HG03342 (cell line): ENCODE measurements around the gene ACIN1.
A peak's percentile ranks its signal among the peaks of the same experiment; 100 is the strongest.

ENCODE experiments used
- ATAC-seq: cut with Tn5 transposase; IDR thresholded peaks from one replicate; pipeline ENCODE4 v1.9.1; 2021; ENCODE audit warnings: mild to moderate bottlenecking, moderate library complexity; ENCODE audit not compliant: unreplicated experiment

The ACIN1 gene, protein sequence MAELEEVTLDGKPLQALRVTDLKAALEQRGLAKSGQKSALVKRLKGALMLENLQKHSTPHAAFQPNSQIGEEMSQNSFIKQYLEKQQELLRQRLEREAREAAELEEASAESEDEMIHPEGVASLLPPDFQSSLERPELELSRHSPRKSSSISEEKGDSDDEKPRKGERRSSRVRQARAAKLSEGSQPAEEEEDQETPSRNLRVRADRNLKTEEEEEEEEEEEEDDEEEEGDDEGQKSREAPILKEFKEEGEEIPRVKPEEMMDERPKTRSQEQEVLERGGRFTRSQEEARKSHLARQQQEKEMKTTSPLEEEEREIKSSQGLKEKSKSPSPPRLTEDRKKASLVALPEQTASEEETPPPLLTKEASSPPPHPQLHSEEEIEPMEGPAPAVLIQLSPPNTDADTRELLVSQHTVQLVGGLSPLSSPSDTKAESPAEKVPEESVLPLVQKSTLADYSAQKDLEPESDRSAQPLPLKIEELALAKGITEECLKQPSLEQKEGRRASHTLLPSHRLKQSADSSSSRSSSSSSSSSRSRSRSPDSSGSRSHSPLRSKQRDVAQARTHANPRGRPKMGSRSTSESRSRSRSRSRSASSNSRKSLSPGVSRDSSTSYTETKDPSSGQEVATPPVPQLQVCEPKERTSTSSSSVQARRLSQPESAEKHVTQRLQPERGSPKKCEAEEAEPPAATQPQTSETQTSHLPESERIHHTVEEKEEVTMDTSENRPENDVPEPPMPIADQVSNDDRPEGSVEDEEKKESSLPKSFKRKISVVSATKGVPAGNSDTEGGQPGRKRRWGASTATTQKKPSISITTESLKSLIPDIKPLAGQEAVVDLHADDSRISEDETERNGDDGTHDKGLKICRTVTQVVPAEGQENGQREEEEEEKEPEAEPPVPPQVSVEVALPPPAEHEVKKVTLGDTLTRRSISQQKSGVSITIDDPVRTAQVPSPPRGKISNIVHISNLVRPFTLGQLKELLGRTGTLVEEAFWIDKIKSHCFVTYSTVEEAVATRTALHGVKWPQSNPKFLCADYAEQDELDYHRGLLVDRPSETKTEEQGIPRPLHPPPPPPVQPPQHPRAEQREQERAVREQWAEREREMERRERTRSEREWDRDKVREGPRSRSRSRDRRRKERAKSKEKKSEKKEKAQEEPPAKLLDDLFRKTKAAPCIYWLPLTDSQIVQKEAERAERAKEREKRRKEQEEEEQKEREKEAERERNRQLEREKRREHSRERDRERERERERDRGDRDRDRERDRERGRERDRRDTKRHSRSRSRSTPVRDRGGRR

DNA sequence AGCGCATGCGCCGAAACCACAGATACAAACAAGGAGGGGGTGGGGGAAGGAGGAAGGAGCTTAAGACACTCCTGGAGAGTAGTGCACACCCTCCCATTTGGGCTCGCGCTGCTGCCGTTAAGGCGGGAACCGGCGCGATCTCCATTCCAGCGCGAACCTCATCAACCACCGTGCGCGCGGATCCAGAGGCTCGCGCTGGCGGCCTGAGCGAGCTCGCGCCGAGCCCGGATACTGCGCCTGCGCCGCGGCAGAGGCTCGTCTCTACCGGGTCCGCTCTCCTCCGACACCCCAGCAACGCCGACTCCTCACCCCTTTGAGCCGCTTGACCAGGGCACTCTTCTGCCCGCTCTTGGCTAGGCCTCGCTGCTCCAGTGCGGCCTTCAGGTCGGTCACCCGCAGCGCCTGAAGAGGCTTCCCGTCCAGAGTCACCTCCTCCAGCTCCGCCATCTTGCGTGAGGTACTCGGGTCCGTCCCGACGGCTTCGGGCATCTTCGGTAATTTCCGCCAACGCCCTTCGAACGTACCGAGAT is at the start of gene ACIN1:
Gene ACIN1, minus strand, starts transcription at position 471 of the 530 bp plus-strand sequence. Its CDS starts 24 bp downstream, at position 447.
- peak; percentile 23 for ATAC-seq

DNA sequence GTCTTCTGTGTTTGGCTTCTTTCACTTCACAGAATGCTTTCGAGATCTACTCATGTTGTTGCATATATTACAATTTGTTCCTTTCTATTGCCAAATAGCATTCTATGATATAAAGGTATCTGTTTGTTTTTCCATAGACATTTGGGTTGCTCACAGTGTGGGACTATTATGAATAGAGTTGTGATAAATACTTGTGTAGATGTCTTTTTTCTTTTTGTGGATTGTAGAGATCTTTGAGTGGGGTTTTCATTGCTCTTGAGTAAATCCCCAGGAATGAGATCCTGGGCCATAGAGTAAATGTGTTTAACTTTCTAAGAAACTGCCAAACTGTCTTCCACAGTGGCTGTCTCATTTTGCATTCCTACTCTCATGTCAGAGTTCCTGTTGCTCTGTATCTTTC is 49.0 kb upstream of the ACIN1 start:
- no peak for ATAC-seq

DNA sequence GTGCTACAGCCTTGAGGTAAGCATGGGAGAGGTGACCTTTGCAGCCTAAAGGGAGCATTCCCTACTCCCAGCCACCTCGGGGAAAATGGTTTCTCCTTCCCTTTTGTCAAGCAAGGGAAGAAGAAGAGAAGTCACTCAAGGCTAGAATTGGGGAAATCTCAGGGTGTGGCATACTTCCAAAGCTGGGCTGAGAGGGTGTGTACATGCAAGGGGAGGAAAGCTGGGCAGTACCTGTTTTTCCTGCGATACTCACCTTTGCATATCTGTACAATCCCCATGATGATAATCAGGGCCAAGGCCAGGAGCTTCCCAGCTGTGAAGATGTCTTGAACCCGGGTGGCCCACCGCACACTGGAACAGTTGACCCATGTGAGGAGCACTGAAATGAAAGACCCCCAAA is 47.9 kb upstream of the ACIN1 start:
- ATAC-seq = no peak

DNA sequence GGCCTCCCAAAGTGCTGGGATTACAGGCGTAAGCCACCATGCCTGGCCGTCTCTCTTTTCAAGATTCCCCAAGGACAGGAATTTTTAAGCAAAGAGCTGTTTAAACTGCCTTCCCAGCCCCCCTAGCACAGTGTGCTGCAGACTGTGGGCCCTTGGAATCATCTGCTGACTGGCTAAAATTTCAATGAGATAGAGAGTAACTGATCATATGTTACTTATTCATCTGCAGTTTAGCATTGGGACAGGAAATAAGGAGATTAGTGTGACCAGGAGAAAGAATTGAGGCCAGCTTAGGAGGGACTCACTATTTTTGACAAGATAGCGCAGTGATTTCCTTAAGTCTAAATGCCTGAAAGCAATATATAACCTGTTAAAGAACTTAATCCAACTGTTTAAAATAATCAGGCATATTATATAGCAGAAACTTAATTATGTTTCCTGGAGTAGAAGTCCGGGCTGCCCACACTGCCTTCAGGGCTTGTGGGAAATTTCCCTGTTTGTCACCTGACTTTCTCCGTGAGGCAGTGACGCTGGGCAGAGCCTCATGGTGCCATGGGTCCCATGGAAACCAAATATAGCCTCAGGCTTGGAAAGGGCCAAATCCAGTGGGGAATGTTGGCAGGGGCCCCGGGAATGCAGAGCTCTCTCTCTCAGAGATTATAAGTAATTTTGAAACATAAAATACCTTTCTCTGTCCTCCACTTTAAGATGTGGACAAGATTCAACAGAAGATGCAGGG is 46.9 kb upstream of the ACIN1 start:
- no peak for ATAC-seq

DNA sequence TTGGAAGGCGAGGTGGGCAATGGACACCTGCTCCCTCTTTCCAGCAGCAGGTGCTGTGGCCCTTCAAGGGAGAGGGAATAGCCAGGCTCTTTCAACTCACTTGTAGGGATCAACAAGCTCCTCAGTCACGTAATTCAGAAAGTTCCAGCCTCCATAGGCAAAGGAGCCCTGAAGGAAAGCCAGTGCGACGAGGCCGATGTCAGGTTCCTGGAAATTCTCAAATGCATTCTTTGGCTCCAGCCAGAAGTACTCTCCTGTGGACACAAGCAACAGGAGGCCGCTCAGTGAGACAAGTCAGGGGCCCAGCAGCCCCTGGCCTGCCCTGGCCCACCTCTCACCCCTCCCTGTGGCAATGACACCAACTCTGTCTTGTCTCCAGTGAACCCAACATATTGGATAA is 45.4 kb upstream of the ACIN1 start:
- ATAC-seq = no peak

DNA sequence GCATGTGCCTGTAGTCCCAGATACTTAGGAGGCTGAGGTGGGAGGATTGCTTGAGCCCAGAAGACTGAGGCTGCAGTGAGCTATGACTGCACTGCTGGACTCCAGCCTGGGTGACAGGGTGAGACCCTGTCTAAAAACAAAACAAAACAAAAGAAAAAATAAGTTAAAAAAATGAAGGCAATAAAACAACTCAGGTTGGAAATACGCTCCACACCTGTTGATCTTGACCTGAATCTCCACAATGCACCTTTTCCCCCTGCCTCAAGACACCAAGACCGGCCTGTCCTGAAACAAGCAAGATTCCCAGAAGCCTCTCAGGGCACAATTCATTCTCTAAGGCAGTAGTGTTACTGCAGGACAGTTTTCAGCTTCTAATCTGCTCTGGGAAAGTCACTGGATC is 44.9 kb upstream of the ACIN1 start:
- no peak for ATAC-seq

DNA sequence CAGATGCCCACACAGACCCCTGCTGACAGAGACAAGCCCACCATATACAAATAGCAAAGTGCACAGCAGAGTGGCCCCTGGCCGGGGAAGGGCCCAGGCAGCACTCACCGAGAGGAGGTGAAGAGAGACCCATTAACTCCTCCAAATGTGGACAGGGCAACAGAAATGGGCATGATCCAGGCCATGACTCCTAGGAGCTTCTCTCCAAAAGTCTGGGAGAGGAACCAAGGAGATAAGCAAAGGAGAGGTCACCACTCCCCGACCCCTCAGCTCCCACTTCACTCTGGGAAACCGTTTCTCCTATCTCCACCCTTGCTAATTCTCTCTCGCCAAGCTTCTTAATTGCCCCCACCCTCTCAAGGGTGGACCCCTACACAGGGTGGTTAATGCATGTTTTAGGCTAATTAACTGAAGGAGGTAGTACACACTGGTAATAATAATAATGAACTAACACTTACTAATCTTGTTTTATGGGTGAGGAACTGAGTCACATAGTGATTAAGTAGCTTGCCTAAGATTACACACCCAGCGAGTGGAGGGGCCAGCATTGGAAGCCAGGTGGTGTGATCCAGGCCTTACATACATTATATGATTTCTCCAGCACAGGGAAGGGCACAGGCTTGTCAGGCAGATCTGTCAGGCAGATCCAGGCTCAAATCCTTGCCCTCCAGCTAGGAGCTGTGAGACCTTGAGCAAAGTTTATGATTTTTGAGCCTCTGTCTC is 43.0 kb upstream of the ACIN1 start:
- no peak for ATAC-seq

DNA sequence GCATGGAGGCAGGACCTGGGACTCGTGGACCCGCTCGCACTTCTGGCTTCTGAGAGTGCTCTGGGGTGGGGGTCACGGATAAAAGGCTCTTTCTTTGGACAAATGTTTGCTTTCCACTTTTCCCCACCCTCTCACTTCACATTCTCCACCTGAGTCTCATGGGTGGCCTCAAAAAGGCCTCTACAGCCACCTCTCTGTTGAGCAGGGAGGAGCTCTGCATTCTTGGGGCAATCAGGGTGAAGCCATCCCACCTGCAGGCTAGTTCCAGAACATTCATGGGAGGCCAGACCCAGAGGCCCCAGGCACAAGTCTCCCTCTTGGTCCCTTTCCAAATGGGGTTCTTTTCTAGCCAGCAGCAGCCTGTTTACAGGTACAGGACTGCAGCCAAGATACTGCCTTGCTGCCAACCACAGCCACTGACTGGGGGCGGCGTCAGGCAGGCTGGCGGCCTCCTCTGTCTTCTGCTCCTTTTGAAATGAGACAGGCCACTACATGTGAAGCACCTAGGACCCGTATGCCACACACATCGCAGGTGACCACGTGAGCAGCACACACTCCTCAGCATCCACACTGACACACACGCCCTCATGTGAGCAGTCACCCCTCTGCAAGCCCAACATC is 42.4 kb upstream of the ACIN1 start:
- ATAC-seq = no peak

DNA sequence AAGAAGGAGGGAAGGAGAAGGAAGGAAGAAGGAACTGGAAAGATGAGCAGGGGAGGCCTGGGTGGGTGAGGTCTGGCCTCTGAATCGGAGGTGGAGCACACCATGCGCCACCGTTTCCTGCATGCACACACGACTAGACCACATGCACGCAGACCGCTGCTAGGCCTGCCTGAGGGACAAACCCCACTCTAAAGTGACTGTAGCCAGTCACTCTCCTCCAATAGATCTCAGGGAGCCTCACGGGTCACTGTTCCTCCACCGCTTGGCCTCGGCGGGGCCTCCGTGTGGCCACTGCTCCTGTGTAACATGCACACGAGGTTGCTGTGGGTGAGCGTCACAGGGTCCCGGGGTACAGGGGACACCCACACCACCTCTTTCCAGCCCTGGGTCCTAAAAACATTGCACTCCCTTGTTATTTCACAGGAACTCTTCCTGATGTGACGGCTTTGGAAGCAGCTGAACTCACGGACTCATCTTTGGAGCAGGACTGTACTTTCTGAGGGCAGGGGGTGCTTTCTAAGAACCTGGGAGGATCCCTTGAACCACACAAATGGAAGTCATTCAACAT is 41.7 kb upstream of the ACIN1 start:
- ATAC-seq = no peak

DNA sequence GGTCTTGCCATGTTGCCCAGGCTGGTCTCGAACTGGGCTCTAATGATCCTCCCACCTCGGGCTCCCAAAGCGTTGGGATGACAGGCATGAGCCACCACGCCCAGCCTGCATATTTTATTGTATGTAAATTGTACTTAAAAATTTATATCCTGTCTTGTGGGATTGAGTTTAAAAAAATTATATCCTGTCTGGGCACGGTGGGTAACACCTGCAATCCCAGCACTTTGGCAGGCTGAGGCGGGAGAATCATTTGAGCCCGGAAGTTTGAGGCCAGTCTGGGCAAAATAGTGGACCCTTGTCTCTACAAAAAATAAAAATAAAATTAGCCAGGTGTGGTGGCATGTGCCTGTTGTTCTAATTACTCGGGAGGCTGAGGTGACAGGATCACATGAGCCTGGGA is 38.0 kb upstream of the ACIN1 start:
- no peak for ATAC-seq

DNA sequence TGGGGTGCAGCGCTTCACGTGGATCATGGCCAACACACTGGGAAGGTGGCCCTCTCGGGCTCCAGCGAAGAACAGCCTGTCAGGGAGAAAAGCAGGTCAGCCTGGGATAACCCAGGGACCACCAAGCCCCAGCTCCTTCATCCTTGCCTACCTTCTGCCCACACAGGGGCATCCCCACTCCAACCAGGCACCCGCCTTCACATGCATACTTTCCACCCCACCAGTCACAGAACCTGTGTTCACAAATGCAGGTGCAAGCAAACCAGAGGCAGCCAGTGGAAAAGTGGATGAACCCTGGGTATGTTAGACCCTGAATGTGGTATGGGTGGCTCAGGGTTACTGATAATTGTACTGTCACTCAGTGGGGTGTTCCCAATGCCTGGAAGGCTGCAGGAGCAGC is 36.5 kb upstream of the ACIN1 start:
- ATAC-seq = no peak

DNA sequence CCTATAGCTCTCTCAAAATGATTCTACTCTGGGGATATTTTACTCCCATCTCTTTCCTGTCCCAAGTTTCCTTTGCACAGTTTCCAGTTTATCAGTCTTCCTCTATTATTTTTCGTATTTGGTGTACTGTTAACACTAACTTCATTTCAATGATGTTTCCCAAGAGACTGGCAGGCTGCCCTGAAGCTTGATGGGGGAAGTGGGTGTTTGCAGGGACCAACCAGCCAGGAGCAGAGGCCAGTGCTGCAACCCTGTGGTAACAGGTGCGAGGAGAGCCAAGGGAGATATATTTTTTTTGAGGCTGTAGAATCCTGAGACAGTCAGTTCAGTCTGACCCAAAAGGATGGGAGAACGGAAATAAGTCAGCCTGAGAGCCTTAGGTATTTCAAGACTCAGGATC is 35.9 kb upstream of the ACIN1 start:
- ATAC-seq = no peak

DNA sequence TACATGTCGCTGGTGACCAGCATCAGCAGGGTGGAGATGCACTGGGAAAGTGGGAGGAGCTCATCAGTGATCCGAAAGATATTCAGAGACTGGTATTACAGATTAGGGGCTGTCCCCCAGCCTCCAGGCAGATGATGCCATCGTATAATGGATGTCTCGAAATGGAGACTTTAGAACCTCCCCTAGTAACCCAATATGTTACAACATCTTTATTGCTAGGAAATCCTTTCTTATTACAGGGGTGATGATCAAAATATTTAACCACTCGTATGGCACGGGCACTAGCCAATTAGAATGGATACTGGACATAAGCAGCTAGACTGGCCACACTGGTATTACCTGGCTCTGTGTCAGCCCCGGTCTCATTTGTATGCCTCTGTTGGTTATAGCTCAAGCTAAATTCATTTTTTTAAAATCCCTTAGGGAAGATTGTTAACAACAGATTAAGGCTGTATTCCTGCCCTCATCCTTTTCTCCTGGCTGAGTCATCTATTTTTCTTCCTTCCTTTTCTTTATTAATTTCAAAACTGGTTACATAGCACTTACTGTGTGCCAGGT is 34.9 kb upstream of the ACIN1 start:
- ATAC-seq = no peak

DNA sequence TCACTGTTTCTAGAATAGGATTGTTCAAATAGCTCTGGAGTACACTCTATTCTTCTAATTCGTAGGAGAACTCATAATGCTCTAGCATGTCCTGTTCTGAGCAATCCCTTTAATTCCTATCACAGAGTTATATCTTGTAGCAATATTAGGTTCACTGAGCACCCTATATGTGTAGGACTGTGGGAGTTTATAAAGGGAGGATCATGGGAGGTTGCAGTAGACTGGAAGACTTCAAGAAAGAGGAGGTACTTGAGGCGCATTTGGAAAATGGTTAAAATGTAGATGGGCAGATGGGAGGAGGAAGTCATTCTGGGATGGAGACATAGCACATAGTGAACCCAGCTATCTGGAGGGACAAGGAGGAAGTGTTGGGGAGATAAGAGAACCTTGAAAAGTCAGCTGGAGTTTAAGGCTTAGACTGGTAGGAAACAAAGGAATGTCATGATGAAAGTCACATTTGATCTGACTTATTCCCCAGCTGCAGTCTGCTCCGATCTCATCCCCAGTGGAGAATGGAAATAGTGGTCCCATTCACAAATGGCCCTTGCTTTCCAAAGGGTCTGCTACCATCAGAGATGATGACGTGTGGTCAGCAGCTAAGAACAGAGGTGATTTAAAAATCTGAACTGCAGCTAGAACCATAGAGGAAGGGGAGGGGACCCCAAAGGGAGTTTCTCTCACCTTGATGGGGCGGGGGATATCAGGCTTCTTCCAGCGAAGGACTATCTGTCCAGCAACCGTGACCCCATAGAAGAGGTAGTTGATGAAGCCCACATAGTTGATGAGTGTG is 34.2 kb upstream of the ACIN1 start:
- ATAC-seq = no peak

DNA sequence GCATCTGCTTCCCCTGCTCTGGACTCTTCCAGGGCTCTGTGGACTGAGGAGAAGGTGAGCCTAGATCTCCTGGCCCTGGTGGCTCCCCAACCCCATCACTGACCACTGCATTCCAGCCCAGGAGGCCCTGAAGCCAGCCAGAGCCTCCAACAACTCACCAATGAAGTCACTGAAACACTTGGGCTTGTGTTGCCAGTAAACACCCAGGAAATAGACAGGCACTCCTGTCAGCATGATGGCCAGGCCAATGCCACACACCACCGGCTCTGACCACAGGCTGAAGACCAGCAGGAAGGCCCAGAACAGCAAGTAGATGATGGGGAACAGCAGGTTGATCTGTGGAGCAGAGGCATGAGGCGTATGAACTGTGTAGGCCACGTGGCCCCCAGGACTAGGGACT is 32.9 kb upstream of the ACIN1 start:
- no peak for ATAC-seq

DNA sequence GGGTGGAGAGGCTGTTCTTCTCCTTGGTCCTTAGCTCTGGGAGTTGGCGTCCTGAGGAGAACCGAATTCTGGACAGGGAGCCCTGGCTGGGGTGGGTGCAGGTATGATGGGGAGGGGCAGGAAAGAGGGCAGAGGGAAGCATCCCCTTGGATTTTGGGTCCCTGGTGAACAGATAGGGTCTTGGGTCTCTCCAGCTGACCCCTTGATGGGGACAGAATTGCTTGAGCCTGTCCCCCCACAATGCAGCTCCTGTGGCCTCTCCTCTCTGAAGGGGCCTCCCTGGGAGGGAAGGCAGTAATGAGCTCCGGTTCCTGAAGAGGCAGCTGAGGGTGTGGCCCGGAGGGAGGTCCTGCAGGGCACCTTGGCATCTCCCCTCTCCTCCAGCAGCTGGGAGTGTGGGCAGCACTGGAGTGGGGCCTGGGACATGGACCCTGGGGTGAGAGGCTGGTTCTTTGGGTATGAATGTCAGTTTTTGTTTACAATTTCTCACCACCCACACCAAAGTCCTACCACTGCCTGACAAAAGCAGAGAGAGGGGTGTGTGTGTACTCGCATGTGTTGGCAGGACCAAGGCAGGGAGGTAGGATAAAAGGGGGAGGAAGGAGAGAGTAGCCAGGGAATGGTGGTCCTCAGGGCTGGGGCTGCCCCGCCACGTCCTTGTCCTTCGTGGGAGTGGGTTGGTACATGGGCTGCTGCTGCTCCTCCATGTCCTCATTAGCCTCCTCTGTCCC is 31.8 kb upstream of the ACIN1 start:
- ATAC-seq = no peak

DNA sequence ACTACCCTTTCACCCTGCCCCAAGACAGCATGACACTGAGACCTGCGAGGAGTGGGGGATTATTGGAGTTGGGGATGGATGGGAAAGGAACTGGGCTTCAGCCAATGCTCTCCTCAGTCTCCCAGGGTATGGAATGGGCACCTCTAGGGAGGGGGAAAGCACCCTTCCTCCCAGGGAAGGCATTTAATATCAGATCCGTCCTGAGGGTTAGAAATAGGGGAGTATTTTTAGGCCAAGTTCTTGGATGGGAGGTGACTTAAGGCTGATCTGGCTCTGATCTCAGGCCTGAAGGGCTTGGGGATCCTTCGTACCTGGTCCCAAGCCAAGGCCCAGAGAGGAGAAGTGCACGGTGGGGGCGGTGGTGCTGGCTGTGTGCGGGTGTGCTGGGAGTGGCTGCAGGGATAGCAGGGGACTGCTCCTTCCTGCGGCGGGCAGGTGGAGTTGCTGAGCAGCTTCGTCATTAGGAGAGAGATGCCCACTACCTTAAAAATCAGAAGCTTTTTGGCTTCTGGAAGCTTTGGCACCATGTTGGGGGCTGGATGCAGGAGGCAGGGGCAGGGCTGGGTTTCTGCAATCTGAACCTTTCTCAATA is 31.1 kb upstream of the ACIN1 start:
- ATAC-seq = no peak
